B cell (primary cell): ENCODE measurements around the gene BHLHE23. TPM values are rescaled to one million over a fixed set of nuclear protein-coding genes. Genes with fewer than 3 reads are reported as not detected.

Source experiments
- ATAC-seq: fragments of 200-7000 bp; cut with Tn5 transposase; one replicate; pipeline ENCODE4 v1.10.0; 2021; ENCODE audit warnings: low read depth, mild to moderate bottlenecking, moderate number of reproducible peaks, moderate library complexity
- CTCF ChIA-PET: fragments of 350-600 bp; sonication (Branson Sonifier 250); formaldehyde crosslinking; loops from one replicate; lab custom pipeline; 2021; ENCODE audit warnings: antibody characterized with exemption, inconsistent platforms; lab: Charles Lee
- POLR2A ChIA-PET: fragments of 350-600 bp; sonication (Branson Sonifier 250); formaldehyde crosslinking; loops from one replicate; lab custom pipeline; 2021; ENCODE audit warnings: antibody characterized with exemption; lab: Charles Lee
- DNase-seq: peaks from one replicate; pipeline ENCODE4 v3.0.0; 2013
- H2AFZ ChIP-seq: 2 replicates; pipeline ENCODE4 v1.6.1; 2012; ENCODE audit warnings: mild to moderate bottlenecking, low read depth, low read length; ENCODE audit not compliant: insufficient read depth, poor library complexity, severe bottlenecking
- H3K27ac ChIP-seq, 2 donors: 1 replicate in 1 of 2; 2 replicates in 1 of 2; pipeline ENCODE4 v1.5.1; 2012 to 2013; ENCODE audit warnings: low read length in 2 of 2, mild to moderate bottlenecking in 2 of 2, moderate library complexity in 1 of 2
- H3K27me3 ChIP-seq, 4 experiments: fragments of 200-600 bp in 1 of 4; sonication (generic) in 1 of 4; replicated peaks in 1 of 4; 1 replicate in 2 of 4; 2 replicates in 2 of 4; pipeline versions ENCODE4 v1.6.1 to v1.7.0; 2013 to 2016; ENCODE audit warnings: low read length in 3 of 4, mild to moderate bottlenecking in 2 of 4, mixed read lengths in 1 of 4, moderate library complexity in 1 of 4; ENCODE audit not compliant: insufficient read depth in 4 of 4, control insufficient read depth in 3 of 4; ENCODE audit errors: control extremely low read depth in 1 of 4
- H3K36me3 ChIP-seq, 2 experiments: replicated peaks in 1 of 2; 1 replicate in 1 of 2; 2 replicates in 1 of 2; pipeline versions ENCODE4 v1.6.1 to v1.7.1; 2013; ENCODE audit warnings: low read length in 1 of 2; ENCODE audit not compliant: insufficient read depth in 2 of 2, control insufficient read depth in 1 of 2; ENCODE audit errors: control extremely low read depth in 1 of 2, extremely low read depth in 1 of 2
- H3K4me1 ChIP-seq, 2 donors: fragments of 200-600 bp in 1 of 2; sonication (generic) in 1 of 2; 1 replicate in 1 of 2; 2 replicates in 1 of 2; pipeline versions ENCODE4 v1.5.1 to v1.6.1; 2013 to 2017; ENCODE audit warnings: low read length in 2 of 2; ENCODE audit not compliant: control insufficient read depth in 2 of 2, insufficient read depth in 2 of 2
- H3K4me2 ChIP-seq: replicated peaks from 2 replicates; pipeline ENCODE3; 2012; ENCODE audit warnings: mild to moderate bottlenecking, low read depth, low read length; ENCODE audit not compliant: poor library complexity, severe bottlenecking
- H3K4me3 ChIP-seq, 5 experiments: fragments of 200-600 bp in 1 of 5; sonication (generic) in 1 of 5; 1 replicate in 3 of 5; 2 replicates in 2 of 5; pipeline versions ENCODE4 v1.5.1 to v1.7.0; 2011 to 2016; ENCODE audit warnings: low read length in 4 of 5, mild to moderate bottlenecking in 4 of 5, low read depth in 2 of 5, control low read depth in 1 of 5, moderate library complexity in 1 of 5; ENCODE audit not compliant: insufficient read depth in 1 of 5; ENCODE audit errors: control extremely low read depth in 1 of 5, extremely low read depth in 1 of 5
- H3K79me2 ChIP-seq: fragments of 200-600 bp; sonication (generic); one replicate; pipeline ENCODE4 v1.6.0; 2016; ENCODE audit warnings: low read length; ENCODE audit not compliant: control insufficient read depth, insufficient read depth
- H3K9ac ChIP-seq: fragments of 200-600 bp; sonication (generic); 2 replicates; pipeline ENCODE4 v1.6.1; 2017; ENCODE audit warnings: mild to moderate bottlenecking, low read length, moderate library complexity
- H3K9me3 ChIP-seq, 3 donors: one replicate each; pipeline versions ENCODE4 v1.6.1 to v1.7.1; 2013; ENCODE audit warnings: low read length in 2 of 3; ENCODE audit not compliant: control insufficient read depth in 2 of 3, insufficient read depth in 1 of 3; ENCODE audit errors: control extremely low read depth in 1 of 3
- H4K20me1 ChIP-seq: 2 replicates; pipeline ENCODE4 v1.6.0; 2012; ENCODE audit warnings: mild to moderate bottlenecking, low read length; ENCODE audit not compliant: insufficient read depth, control insufficient read depth, poor library complexity, severe bottlenecking
- H3K27ac Mint-ChIP-seq: one replicate; pipeline ENCODE4 v1.8.0; 2021; ENCODE audit warnings: mixed read lengths
- H3K27me3 Mint-ChIP-seq: one replicate; pipeline ENCODE4 v1.8.0; 2021; ENCODE audit warnings: mixed read lengths
- H3K4me1 Mint-ChIP-seq: one replicate; pipeline ENCODE4 v1.8.0; 2021; ENCODE audit warnings: mixed read lengths
- H3K4me3 Mint-ChIP-seq: one replicate; pipeline ENCODE4 v1.8.0; 2021; ENCODE audit warnings: mixed read lengths
- H3K9me3 Mint-ChIP-seq: one replicate; pipeline ENCODE4 v1.8.0; 2022; ENCODE audit warnings: mixed read lengths; ENCODE audit not compliant: insufficient read depth
- CTCF ChIP-seq: fragments of 200-600 bp; IDR thresholded peaks from one replicate; pipeline ENCODE4 v1.8.0; 2022; ENCODE audit warnings: antibody characterized with exemption, mild to moderate bottlenecking
- EZH2 ChIP-seq: IDR thresholded peaks from 2 replicates; pipeline ENCODE4 v1.6.1; 2012; ENCODE audit warnings: borderline replicate concordance, low read depth, mild to moderate bottlenecking, moderate library complexity, low read length; ENCODE audit not compliant: insufficient read depth, poor library complexity, severe bottlenecking
- WGBS: methylation state at CpG from one replicate; pipeline ENCODE4 v1.1.5; 2013; ENCODE audit warnings: missing lambda C conversion rate; ENCODE audit not compliant: insufficient coverage; 5-methylcytosine and 5-hydroxymethylcytosine counted together
- intact Hi-C: fragments of 100-400 bp; cut with micrococcal nuclease; formaldehyde crosslinking; loops from one replicate; pipeline ENCODE4 v1.10.0; 2022
- polyA plus RNA-seq: library from polyadenylated mRNA; depleted of rRNA; stranded (reverse); fragments of >200 nt; gene quantifications from 2 replicates; pipeline ENCODE4 v1.2.3, GENCODE V29; 2012
- total RNA-seq, 2 donors: library from RNA; stranded (reverse); fragments of 120-200 nt in 1 of 2; gene quantifications; 1 replicate in 1 of 2; 2 replicates in 1 of 2; pipeline versions ENCODE4 v1.2.3 to v1.2.4, GENCODE V29; 2013 to 2022

The BHLHE23 gene
- total and polyA plus RNA-seq, 2 donors (not counting 1 experiment from before 2014, with no cell fraction given): not detected

- DNase-seq: no peak
- Mint-ChIP-seq H3K4me3 (no peak overlapping the region), H3K4me1 (peaks cover 21% of the 10 kb centered on the region), H3K9me3 (no peaks in the 10 kb centered on the region), H3K27ac (no peak overlapping the region), H3K27me3 (peaks cover 30% of the 10 kb centered on the region)
- H3K36me3 ChIP-seq: no peaks in the 10 kb centered on the region
- peaks cover 0 to 48% (median 21%) of the 10 kb centered on the region in 4 experiments for H3K27me3 ChIP-seq
- H3K4me3 ChIP-seq: no peak overlapping the region
- H3K79me2 ChIP-seq: no peaks in the 10 kb centered on the region
- H4K20me1 ChIP-seq: no peaks in the 10 kb centered on the region
- no peak overlapping the region for H3K9ac ChIP-seq
- peaks cover 0 to 9% (median 0%) of the 10 kb centered on the region in 3 donors for H3K9me3 ChIP-seq
- WGBS: 63% methylated on average over 30 of the region's 33 CpGs
- no peak for ATAC-seq
- no peak overlapping the region for H3K4me2 ChIP-seq
- H3K4me1 ChIP-seq: peaks cover 11 to 18% of the 10 kb centered on the region in 2 donors
- H2AFZ ChIP-seq: no peak overlapping the region
- intact Hi-C loops: no loop called here
- ChIA-PET POLR2A (no interaction called here), CTCF (interaction anchor here (0.7 to 3.9 kb wide), 8 partner anchors 10 to 176 kb away, joined by 3 to 36 read pairs (median 4); no protein-coding TSS in a partner anchor)
- no peak for TF ChIP-seq CTCF
- TF ChIP-seq EZH2: no peak
- no peak overlapping the region for H3K27ac ChIP-seq
Observed at GRCh38 chr20:62970307-62971210, 36.2 kb downstream of the BHLHE23 start.

DNA sequence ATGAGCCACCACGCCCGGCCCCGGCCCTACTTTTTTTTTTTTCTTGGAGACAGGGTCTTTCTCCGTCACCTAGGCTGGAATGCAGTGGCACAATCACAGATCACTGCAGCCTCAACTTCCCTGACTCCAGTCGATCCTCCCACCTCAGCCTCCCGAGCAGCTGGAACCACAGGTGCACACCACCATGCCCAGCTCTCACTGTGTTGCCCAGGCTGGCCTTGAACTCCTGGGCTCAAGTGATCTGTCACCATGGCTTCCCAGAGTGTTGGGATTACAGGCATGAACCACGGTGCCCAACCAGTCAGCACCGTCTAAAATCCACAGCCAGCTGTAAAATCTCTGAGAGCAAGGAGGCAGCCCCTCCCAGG is 36.8 kb downstream of the BHLHE23 start:
- WGBS: 84% methylated on average over 8 of the region's 8 CpGs
- peaks cover 0 to 41% (median 18%) of the 10 kb centered on the region in 4 experiments for H3K27me3 ChIP-seq
- H3K4me3 Mint-ChIP-seq: no peak overlapping the region

More for the DNA sequence above, 36.8 kb downstream of the BHLHE23 start:
- H3K4me3 ChIP-seq: no peak overlapping the region
- ChIA-PET POLR2A (no interaction called here), CTCF (interaction anchor here (1.3 to 3.9 kb wide), 5 partner anchors 10 to 175 kb away, joined by 3 to 36 read pairs (median 4); no protein-coding TSS in a partner anchor)
- no peaks in the 10 kb centered on the region for H3K9me3 Mint-ChIP-seq
- ATAC-seq (no peak), DNase-seq (no peak)
- no peak overlapping the region for H3K27ac ChIP-seq
- H3K9ac ChIP-seq: no peak overlapping the region
- no peak overlapping the region for H3K4me2 ChIP-seq
- H3K4me1 ChIP-seq: peaks cover 11 to 18% of the 10 kb centered on the region in 2 donors
- H2AFZ ChIP-seq: no peak overlapping the region
- H3K4me1 Mint-ChIP-seq: peaks cover 21% of the 10 kb centered on the region
- H3K27me3 Mint-ChIP-seq: peaks cover 29% of the 10 kb centered on the region
- no peak overlapping the region for H3K27ac Mint-ChIP-seq
- TF ChIP-seq CTCF (no peak), EZH2 (no peak)
- intact Hi-C loops: no loop called here
- peaks cover 5% of the 10 kb centered on the region for H4K20me1 ChIP-seq
- H3K9me3 ChIP-seq: peaks cover 0 to 5% (median 0%) of the 10 kb centered on the region in 3 donors
- H3K36me3 ChIP-seq: peaks cover 0 to 5% of the 10 kb centered on the region in 2 experiments
- no peaks in the 10 kb centered on the region for H3K79me2 ChIP-seq
